GM12878 (cell line): ENCODE data around the gene KIAA2012. TPM values are rescaled to one million over a fixed set of nuclear protein-coding genes. Genes with fewer than 3 reads are reported as not detected.

Experiments
- ATAC-seq: fragments of 200-7000 bp; cut with Tn5 transposase; 3 replicates; pipeline ENCODE4 v1.9.1; 2020; ENCODE audit warnings: mild to moderate bottlenecking, moderate library complexity
- BruUV-seq: library from RNA; stranded (reverse); fragments of 400-500 nt; replicated peaks from 2 replicates; lab custom pipeline; 2021; lab: Mats Ljungman, UMichigan
- CTCF ChIA-PET: fragments of 300-600 bp; sonication (Branson Sonifier 250); formaldehyde crosslinking; extraction: SDS; loops from one replicate; lab custom pipeline; 2021; ENCODE audit warnings: inconsistent platforms; lab: Yijun Ruan, JAX
- POLR2A ChIA-PET: fragments of 350-600 bp; formaldehyde crosslinking; extraction: SDS; loops from one replicate; lab custom pipeline; 2021; ENCODE audit warnings: inconsistent platforms; lab: Charles Lee
- RAD21 ChIA-PET: fragments of 300-600 bp; sonication (Branson Sonifier 250); formaldehyde crosslinking; loops from one replicate; lab custom pipeline; 2023; ENCODE audit warnings: antibody characterized with exemption; ENCODE audit not compliant: unreplicated experiment; lab: Charles Lee
- SMC1A ChIA-PET: fragments of 300-600 bp; sonication (Branson Sonifier 250); formaldehyde crosslinking; loops from one replicate; lab custom pipeline; 2023; ENCODE audit not compliant: unreplicated experiment, uncharacterized antibody; lab: Charles Lee
- DNase-seq: peaks from one replicate; pipeline ENCODE4 v3.0.0-alpha.2; 2011; ENCODE audit warnings: low read depth, low spot score
- FAIRE-seq: peaks from 3 replicates; lab custom pipeline; 2011; peaks lifted over from hg19 to GRCh38; lab: Jason Lieb, UNC
- H2AFZ ChIP-seq: 2 replicates; pipeline ENCODE4 v1.6.0; 2011; ENCODE audit warnings: low read depth, low read length, control low read depth; ENCODE audit not compliant: control insufficient read depth
- H3K27ac ChIP-seq: 2 replicates; pipeline ENCODE4 v1.5.1; 2011; ENCODE audit warnings: control low read depth; ENCODE audit not compliant: control insufficient read depth, insufficient read depth
- H3K27me3 ChIP-seq, 2 experiments: replicated peaks in 1 of 2; 2 replicates each; pipeline versions ENCODE4 v1.6.0 to v1.6.1; 2011; ENCODE audit warnings: low read length in 1 of 2; ENCODE audit not compliant: control insufficient read depth in 2 of 2, insufficient read depth in 2 of 2
- H3K36me3 ChIP-seq, 2 experiments: 2 replicates each; pipeline ENCODE4 v1.5.1; 2011; ENCODE audit warnings: low read length in 1 of 2; ENCODE audit not compliant: control insufficient read depth in 2 of 2, insufficient read depth in 2 of 2
- H3K4me1 ChIP-seq: 2 replicates; pipeline ENCODE4 v1.6.1; 2011; ENCODE audit warnings: mild to moderate bottlenecking, low read length, moderate library complexity, mixed read lengths; ENCODE audit not compliant: control insufficient read depth, insufficient read depth
- H3K4me2 ChIP-seq: 2 replicates; pipeline ENCODE4 v1.6.0; 2011; ENCODE audit warnings: control low read depth; ENCODE audit not compliant: control insufficient read depth, insufficient read depth
- H3K4me3 ChIP-seq: fragments of 200-600 bp; sonication (generic); 2 replicates; pipeline ENCODE4 v1.5.1; 2016
- H3K79me2 ChIP-seq: 2 replicates; pipeline ENCODE4 v1.6.0; 2011; ENCODE audit warnings: low read length; ENCODE audit not compliant: control insufficient read depth, insufficient read depth
- H3K9ac ChIP-seq: 2 replicates; pipeline ENCODE4 v1.8.0; 2011; ENCODE audit warnings: low read length, control low read depth, mixed read lengths; ENCODE audit not compliant: control insufficient read depth, insufficient read depth
- H3K9me3 ChIP-seq: replicated peaks from 3 replicates; pipeline ENCODE4 v1.5.1; 2011; ENCODE audit warnings: mild to moderate bottlenecking, low read length; ENCODE audit not compliant: control insufficient read depth, insufficient read depth
- H4K20me1 ChIP-seq: 2 replicates; pipeline ENCODE4 v1.6.0; 2011; ENCODE audit not compliant: control insufficient read depth, insufficient read depth
- ASH2L ChIP-seq: fragments of 300-600, 200-600 bp; sonication (generic); IDR thresholded peaks from 2 replicates; pipeline ENCODE4 v1.6.1; 2017; ENCODE audit warnings: low read depth, mild to moderate bottlenecking, borderline replicate concordance
- BACH1 ChIP-seq: fragments of 450-650 bp; IDR thresholded peaks from 2 replicates; pipeline ENCODE4 v1.6.1; 2017; ENCODE audit warnings: mild to moderate bottlenecking, borderline replicate concordance
- CBFB ChIP-seq: IDR thresholded peaks from 2 replicates; pipeline ENCODE4 v1.6.1; 2016; ENCODE audit warnings: antibody characterized with exemption, low read depth
- CTCF ChIP-seq, 3 experiments: IDR thresholded peaks in 2 of 3; conservative IDR thresholded peaks in 1 of 3; 2 replicates each; pipeline ENCODE4 v1.5.1; 2011; ENCODE audit warnings: low read depth in 3 of 3, low read length in 3 of 3, mild to moderate bottlenecking in 3 of 3, control low read depth in 2 of 3, moderate library complexity in 2 of 3, inconsistent platforms in 1 of 3, mixed read lengths in 1 of 3; ENCODE audit not compliant: control insufficient read depth in 2 of 3, insufficient read depth in 1 of 3; ENCODE audit errors: extremely low read depth in 1 of 3
- IKZF1 ChIP-seq: fragments of 450-650 bp; conservative IDR thresholded peaks from 2 replicates; pipeline ENCODE4 v1.6.1; 2017; ENCODE audit warnings: antibody characterized with exemption, mild to moderate bottlenecking
- LARP7 ChIP-seq: fragments of 450-650 bp; IDR thresholded peaks from 2 replicates; pipeline ENCODE4 v1.6.1; 2017; ENCODE audit warnings: mild to moderate bottlenecking
- NFXL1 ChIP-seq: fragments of 450-650 bp; IDR thresholded peaks from 2 replicates; pipeline ENCODE4 v1.6.1; 2017; ENCODE audit warnings: antibody characterized with exemption, mild to moderate bottlenecking, borderline replicate concordance
- RAD21 ChIP-seq: IDR thresholded peaks from 2 replicates; pipeline ENCODE4 v1.6.1; 2011; ENCODE audit warnings: mild to moderate bottlenecking, low read depth, low read length, moderate library complexity; ENCODE audit not compliant: insufficient read depth
- RAD51 ChIP-seq: fragments of 450-650 bp; IDR thresholded peaks from 2 replicates; pipeline ENCODE4 v1.6.1; 2016; ENCODE audit warnings: moderate library complexity, mild to moderate bottlenecking, inconsistent platforms
- RUNX3 ChIP-seq: IDR thresholded peaks from 2 replicates; pipeline ENCODE4 v1.6.1; 2012; ENCODE audit warnings: low read length, inconsistent platforms
- SMC3 ChIP-seq: IDR thresholded peaks from 2 replicates; pipeline ENCODE4 v1.6.1; 2011; ENCODE audit warnings: low read length, improper control_type of control experiment, borderline replicate concordance
- TCF12 ChIP-seq: IDR thresholded peaks from 2 replicates; pipeline ENCODE4 v1.6.1; 2011; ENCODE audit warnings: low read depth, mild to moderate bottlenecking, low read length
- YY1 ChIP-seq: IDR thresholded peaks from 2 replicates; pipeline ENCODE4 v1.6.1; 2011; ENCODE audit warnings: low read depth, mild to moderate bottlenecking, low read length
- ZBTB4 ChIP-seq: fragments of 450-650 bp; formaldehyde crosslinking; IDR thresholded peaks from 2 replicates; pipeline ENCODE4 v1.4.0; 2022; ENCODE audit warnings: mild to moderate bottlenecking, moderate library complexity
- ZSCAN29 ChIP-seq: fragments of 450-650 bp; IDR thresholded peaks from 2 replicates; pipeline ENCODE4 v1.6.1; 2017; ENCODE audit warnings: mild to moderate bottlenecking, moderate library complexity
- WGBS: methylation state at CpG from one replicate; pipeline ENCODE4 v1.1.6; 2016; ENCODE audit warnings: low lambda C conversion rate; ENCODE audit not compliant: insufficient replicate concordance, insufficient coverage; ENCODE audit errors: missing lambda C conversion rate; 5-methylcytosine and 5-hydroxymethylcytosine counted together
- in situ Hi-C: fragments of 300-500 bp; cut with MboI; formaldehyde crosslinking; loops from 9 replicates; pipeline ENCODE4 v1.14.3; 2018; ENCODE audit warnings: mixed read lengths
- intact Hi-C: fragments of 100-400 bp; cut with micrococcal nuclease; formaldehyde crosslinking; loops from one replicate; pipeline ENCODE4 v1.14.2; 2022; ENCODE audit not compliant: unreplicated experiment
- polyA plus RNA-seq, 11 experiments: library from polyadenylated mRNA; depleted of rRNA in 4 of 11; unstranded in 6 of 11; stranded (reverse) in 5 of 11; fragments of >200 nt; fragmentation: Nextera tagmentation in 4 of 11; fragmentation: Illumina TruSeq in 1 of 11; extraction: Ambion mirVana in 4 of 11; extraction: Trizol in 1 of 11; gene quantifications; 1 replicate in 1 of 11; 2 replicates in 10 of 11; pipeline versions ENCODE4 v1.2.1 to v1.2.3, GENCODE V29; 2011 to 2016; ENCODE audit warnings: inconsistent platforms in 2 of 11, missing spikeins in 2 of 11, low read depth in 1 of 11
- total RNA-seq, 4 experiments: library from RNA; depleted of rRNA in 3 of 4; stranded (reverse); fragments of >200 nt in 3 of 4; fragmentation: Illumina TruSeq in 1 of 4; extraction: Trizol in 1 of 4; gene quantifications; 2 replicates each; pipeline versions ENCODE4 v1.2.1 to v1.2.3, GENCODE V29; 2013 to 2021

Gene KIAA2012
- total and polyA plus RNA-seq, 10 of the 15 experiments (the other 5 are each of a cell fraction or from before 2014, with no cell fraction given): 0.03 TPM; not detected in 9

- ChIA-PET POLR2A (no interaction called here), RAD21 (no interaction called here), SMC1A (interaction anchor here (0.7 to 2.7 kb wide), 5 partner anchors 10 to 244 kb away, joined by 3 to 11 read pairs (median 4); no protein-coding TSS in a partner anchor), CTCF (interaction anchor here (0.7 to 6.1 kb wide), 11 partner anchors 11 to 245 kb away, joined by 3 to 51 read pairs (median 7); no protein-coding TSS in a partner anchor)
- TF ChIP-seq TCF12 (no peak), BACH1 (no peak), ZBTB4 (no peak), RAD51 (no peak), ZSCAN29 (no peak), NFXL1 (no peak), IKZF1 (0 out of 2 replicates have a peak, but pooled peaks have one; percentile 11), ASH2L (no peak), LARP7 (no peak), RAD21 (peak; percentile 77), RUNX3 (peak; percentile 60), CTCF (IDR thresholded peaks at IDR 0.05 in 2 of 3, conservative IDR thresholded peaks at IDR 0.05 in 1 of 3; ENCODE audit: control insufficient read depth in 2 of 3, extremely low read depth in 1 of 3, insufficient read depth in 1 of 3, low read depth in 3 of 3, low read length in 3 of 3) (peak; percentile 65 to 91 (median 81)), CBFB (0 out of 2 replicates have a peak, but pooled peaks have one; percentile 50), SMC3 (peak; percentile 76), YY1 (peak; percentile 49; the same call in 1 of the 2 replicates)
- no peaks in the 10 kb centered on the region for H3K79me2 ChIP-seq
- in situ Hi-C loops: no loop called here
- H3K4me3 ChIP-seq: no peak overlapping the region
- no peak overlapping the region for H2AFZ ChIP-seq
- peaks cover 2 to 3% of the 10 kb centered on the region in 2 experiments; a peak in 1 of 4 replicates for H3K27me3 ChIP-seq
- DNase-seq (peak; percentile 13), ATAC-seq (peak; percentile 95), FAIRE-seq (no peak)
- no peaks in the 10 kb centered on the region for H3K36me3 ChIP-seq
- no peak overlapping the region for H3K9ac ChIP-seq
- intact Hi-C loops: loop anchor here (1.0 to 5.0 kb wide), 3 partner anchors 74 to 244 kb away; no protein-coding TSS in a partner anchor
- no TSS peak for BruUV-seq
- no peak overlapping the region for H3K4me2 ChIP-seq
- H3K27ac ChIP-seq: no peak overlapping the region
- WGBS: 0% methylated on average over 2 of the region's 2 CpGs
- H3K4me1 ChIP-seq: no peaks in the 10 kb centered on the region
- no peaks in the 10 kb centered on the region for H4K20me1 ChIP-seq
- H3K9me3 ChIP-seq: no peaks in the 10 kb centered on the region
Observed at GRCh38 chr2:202104286-202104870, 31.3 kb downstream of the KIAA2012 start.
